NK-92 (cell line): ENCODE results near the gene MRPL45.

ENCODE experiments used
- DNase-seq: peaks from one replicate; lab custom pipeline; 2025; ENCODE audit not compliant: unreplicated experiment; lab: John Stamatoyannopoulos, UW

MRPL45 gene

GRCh38 chr17:38344420-38344745 lies 47.4 kb downstream of the MRPL45 start:
- no peak for DNase-seq

GRCh38 chr17:38345743-38346142 lies 48.8 kb downstream of the MRPL45 start:
- no peak for DNase-seq

- DNase-seq = peak; percentile 45
These were observed 52.2 kb downstream of the MRPL45 start for GRCh38 chr17:38349097-38349730.

DNA sequence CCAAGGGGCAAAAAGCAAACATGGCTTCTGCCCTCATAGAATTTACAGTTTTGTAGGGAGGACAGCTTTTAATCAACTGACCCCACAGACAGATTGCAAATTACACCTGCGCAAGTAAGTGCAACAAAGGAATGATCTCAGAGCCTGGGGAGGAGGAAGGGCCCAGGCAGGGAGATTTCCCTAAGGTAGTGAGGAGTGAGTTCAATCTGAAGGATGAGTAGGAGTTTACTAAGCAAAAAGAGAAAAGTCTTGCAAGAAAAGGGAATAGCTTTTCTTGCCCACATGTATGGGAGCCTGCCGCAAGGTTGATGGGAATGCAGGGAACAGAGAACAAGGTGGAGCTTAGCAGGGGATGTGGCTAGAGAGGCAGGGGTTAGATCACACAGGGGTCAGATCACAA lies 53.1 kb downstream of the MRPL45 start:
- DNase-seq = no peak

DNA sequence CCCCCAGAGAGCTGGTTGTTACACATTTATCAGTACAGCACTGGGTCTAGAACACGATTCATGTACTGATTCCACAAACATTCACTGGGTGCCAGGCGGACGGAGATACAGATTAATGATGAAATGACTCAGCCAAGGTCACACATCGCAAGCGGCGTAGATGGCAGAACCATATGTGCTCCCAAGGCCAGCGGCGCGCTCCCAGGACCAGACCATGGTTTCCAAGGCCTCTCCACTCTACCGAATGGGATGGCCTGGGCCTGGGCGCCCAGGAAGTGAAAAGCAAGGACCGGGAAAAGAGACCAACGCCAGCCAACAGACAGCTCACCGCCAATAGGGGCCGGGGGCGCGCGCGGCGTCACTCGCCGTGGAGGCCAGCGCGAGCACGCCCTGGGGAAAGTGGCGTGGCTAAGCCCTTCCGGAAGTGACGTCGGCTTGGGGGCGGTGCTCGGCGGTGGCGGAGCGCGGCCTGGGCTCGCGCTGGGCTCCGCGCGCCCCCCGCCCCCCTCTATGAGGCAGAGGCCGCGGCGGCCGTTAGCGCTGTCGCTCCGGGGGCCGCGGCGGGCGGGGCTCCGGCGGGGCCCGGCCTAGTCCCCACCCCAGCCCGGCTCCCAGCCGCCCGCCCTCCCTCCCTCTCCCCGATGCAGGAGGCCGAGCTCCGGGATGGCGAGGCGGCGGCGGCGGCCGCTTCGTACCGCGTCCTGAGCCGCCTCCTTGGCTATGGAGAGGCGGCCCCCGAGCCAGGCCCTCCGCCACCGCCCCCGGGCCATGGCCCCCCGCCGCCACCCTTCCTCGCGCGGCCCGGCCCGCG lies 54.6 kb downstream of the MRPL45 start, which contains the start of gene SOCS7:
Gene SOCS7 (plus strand): TSS at position 433 of the 811 bp plus-strand sequence. CDS start 209 bp downstream, at position 642.
- DNase-seq = peak; percentile 47

DNA sequence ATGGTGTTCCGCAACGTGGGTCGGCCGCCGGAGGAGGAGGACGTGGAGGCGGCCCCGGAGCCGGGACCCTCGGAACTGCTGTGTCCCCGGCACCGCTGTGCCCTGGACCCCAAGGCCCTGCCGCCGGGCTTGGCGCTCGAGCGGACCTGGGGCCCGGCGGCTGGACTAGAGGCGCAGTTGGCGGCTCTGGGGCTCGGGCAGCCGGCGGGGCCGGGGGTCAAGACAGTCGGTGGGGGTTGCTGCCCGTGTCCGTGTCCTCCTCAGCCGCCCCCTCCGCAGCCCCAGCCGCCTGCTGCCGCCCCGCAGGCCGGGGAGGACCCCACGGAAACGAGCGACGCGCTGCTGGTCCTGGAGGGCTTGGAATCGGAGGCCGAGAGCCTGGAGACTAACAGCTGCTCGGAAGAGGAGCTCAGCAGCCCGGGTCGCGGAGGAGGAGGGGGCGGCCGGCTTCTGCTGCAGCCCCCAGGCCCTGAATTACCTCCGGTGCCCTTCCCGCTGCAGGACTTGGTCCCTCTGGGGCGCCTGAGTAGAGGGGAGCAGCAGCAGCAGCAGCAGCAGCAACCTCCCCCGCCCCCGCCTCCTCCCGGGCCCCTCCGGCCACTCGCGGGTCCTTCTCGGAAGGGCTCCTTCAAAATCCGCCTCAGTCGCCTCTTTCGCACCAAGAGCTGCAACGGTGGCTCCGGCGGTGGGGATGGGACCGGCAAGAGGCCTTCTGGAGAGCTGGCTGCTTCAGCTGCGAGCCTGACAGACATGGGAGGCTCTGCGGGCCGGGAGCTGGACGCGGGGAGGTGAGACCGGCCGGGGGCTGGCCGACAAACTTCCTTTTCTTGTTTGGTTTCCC lies 55.5 kb downstream of the MRPL45 start:
- no peak for DNase-seq

DNA sequence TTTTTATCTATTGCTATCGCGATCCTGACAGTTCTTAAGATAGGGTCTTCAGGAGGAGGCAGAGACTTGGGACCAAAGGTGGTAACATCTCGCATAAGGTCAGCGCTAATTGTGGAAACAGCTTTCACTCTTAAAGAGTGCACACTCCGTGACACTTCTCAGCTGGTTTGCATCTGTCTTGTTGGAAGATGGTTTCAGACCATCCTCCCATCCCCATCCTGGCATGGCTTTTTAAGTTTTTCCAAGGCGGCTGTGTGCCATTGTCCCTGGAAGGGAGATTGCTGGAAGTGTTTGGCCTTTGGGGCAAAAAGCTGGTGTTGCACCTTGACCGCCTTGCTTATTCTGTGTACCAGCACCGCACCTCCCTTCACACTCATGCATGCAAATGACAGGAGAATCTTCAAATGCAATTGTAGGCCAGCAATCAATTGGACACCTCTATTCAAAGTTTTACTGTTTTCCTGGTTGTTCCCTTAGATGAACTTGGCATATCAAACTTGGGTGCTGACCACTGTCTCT lies 56.2 kb downstream of the MRPL45 start:
- no peak for DNase-seq

- no peak for DNase-seq
These were observed 56.7 kb downstream of the MRPL45 start for GRCh38 chr17:38353668-38354067.

DNA sequence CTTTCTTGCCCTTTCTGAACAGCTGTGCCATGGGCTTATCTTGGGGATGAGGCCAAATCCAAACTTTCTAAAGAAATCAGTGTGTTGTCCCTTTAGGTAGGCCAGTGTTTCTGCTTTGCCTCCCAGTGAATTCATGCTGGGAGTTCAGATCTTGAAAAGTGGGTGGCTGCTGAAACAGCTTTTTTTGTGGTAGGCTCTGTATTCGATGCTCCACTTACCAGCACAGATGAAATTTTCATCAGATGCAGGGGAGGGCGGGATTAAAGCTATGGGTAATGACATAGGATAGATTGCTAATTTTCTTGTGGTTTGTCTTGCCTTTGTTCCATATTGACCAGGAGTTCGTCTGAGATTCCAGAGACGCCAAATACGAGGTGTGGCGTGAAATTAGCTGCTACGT lies 57.5 kb downstream of the MRPL45 start:
- DNase-seq = no peak

- DNase-seq = no peak
These were observed 58.3 kb downstream of the MRPL45 start for GRCh38 chr17:38355251-38355650.

GRCh38 chr17:38357486-38358123 lies 60.6 kb downstream of the MRPL45 start:
- no peak for DNase-seq

- no peak for DNase-seq
These were observed 61.9 kb downstream of the MRPL45 start for GRCh38 chr17:38358586-38359513.

DNA sequence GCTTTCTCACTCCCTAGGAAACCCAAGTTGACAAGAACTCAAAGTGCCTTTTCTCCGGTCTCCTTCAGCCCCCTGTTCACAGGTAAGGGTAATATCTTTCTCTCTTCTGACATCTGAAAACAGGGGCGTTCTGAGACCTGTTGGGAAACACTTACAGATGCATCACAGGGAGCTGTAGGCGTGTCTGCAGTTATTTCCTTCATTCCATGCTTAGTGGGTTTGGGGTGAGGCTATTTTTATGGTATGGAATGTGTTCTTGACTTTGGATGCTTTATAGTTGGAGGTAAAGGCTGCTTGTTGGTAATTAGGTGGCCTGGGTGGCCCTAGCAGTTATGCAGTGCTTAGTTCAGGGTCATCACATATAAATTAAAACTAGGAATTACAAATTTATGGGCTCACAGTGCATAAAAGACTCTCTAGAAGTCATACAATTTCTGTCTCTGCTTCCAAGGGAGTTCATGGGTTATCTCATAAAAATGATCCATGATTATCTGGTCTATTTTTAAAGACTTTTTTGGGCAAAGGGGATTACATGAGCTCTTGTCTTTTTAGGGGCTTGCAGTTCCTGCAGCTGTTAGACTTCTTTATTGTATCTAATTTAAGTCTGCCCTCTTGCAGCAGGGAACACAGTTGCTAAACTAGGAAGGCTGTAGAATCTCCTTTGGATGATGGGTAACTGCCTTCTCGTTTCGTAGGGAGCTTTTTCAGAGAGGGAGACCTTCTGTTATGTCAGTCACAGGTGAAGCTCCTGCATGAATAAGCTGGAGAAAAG lies 64.9 kb downstream of the MRPL45 start:
- no peak for DNase-seq

GRCh38 chr17:38363016-38363415 lies 66.0 kb downstream of the MRPL45 start:
- DNase-seq = no peak

DNA sequence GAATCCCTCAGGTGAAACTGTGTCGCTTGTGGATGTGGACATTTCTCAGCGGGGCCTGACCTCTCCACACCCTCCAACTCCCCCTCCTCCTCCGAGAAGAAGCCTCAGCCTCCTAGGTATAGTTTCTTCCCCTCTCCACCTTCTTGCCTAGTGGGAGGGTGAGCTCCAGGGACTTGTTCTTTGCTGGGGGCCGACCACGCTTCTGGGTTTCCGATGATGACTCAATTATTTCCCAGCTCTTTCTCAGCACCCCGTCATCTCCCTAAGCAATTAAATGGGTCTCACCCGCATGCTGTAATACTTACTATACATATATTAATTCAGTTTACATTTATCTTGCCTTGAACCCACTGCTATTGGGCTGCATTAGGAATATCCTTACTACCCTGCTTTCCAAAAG lies 67.8 kb downstream of the MRPL45 start:
- DNase-seq = no peak

DNA sequence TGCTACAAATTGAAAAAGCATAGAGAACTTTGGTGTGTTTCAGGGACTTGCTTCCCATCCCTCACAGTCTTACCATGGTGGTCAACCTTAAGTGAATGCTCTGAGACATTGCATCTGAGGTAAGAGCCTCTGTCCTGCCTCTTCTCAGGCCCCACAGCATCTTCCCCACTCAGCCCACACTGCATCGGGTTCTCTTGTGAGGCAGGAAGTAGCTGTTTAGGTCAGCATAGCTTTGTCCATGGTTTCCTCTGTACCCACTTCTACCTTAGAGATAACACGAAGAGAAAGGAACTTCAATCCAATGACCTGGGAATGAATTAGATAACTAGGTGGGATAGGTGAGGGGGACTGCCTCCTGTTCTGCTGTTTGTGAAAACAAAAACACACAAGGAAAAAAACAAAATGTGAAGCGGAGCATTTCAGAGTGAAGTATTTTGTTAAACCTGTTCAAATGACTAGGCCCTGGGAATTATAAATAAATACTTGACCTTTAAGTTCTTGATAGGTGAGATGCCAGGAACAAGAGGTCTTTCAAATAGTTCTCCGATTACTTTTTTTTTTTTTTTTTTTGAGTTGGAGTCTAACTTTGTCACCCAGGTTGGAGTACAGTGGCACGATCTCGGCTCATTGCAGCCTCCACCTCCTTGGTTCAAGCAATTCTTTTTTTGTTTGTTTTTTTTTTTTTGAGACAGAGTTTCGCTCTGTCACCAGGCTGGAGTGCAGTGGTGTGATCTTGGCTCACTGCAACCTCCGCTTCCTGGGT lies 72.3 kb downstream of the MRPL45 start:
- no peak for DNase-seq
